ENCODE results near the gene ARL3. TPM values are rescaled to one million over a fixed set of nuclear protein-coding genes. Genes with fewer than 3 reads are reported as not detected.

ARL3 gene
- total and polyA plus RNA-seq, 10 donors, result 2.2 to 5.1 (median 4.0) TPM

DNA sequence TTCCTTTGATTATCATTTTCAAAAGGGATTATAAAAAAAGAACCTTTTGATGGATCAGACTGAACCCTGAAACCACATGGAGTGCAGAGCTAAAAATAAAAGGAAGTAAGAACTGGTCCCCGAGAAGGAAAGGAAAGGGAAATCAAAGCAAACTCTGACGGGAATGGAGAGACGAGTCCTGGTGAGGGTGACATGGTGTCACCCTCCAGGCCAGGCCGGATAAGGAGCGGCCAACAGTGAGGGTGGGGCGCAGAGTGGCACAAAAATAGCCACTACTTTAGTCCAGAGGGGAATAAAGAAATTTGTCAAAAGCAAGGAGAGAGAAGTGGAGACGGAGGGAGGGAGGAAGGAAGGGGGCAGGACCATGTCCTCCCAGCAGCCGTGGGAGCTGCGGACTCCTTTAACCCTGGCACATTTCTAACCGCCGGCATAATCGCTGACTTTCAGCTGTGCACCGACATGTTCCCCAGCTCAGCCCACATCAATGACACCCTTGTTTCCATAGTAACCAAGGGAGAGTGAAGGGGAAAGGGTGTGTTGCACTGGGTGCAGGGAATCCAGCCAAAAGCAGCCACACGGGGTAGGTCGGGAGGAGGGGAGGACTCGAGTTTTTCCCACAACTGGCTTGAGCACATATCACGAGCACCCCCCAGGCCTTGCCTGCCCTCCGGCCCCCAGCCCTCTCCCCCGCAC lies 40.2 kb downstream of the ARL3 start:
- intact Hi-C loops (cut with DNase I; ENCODE audit: low total_unique reads), result no loop called here
- peak; percentile 86 for DNase-seq
- TF ChIP-seq, protein P1, sequence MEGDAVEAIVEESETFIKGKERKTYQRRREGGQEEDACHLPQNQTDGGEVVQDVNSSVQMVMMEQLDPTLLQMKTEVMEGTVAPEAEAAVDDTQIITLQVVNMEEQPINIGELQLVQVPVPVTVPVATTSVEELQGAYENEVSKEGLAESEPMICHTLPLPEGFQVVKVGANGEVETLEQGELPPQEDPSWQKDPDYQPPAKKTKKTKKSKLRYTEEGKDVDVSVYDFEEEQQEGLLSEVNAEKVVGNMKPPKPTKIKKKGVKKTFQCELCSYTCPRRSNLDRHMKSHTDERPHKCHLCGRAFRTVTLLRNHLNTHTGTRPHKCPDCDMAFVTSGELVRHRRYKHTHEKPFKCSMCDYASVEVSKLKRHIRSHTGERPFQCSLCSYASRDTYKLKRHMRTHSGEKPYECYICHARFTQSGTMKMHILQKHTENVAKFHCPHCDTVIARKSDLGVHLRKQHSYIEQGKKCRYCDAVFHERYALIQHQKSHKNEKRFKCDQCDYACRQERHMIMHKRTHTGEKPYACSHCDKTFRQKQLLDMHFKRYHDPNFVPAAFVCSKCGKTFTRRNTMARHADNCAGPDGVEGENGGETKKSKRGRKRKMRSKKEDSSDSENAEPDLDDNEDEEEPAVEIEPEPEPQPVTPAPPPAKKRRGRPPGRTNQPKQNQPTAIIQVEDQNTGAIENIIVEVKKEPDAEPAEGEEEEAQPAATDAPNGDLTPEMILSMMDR (IDR thresholded peaks at IDR 0.05 in 8 of 11, conservative IDR thresholded peaks at IDR 0.05 in 3 of 11), result peak in 2 of 11 experiments; percentile 11 to 26
- peak; percentile 58 to 77 (median 72) for TF ChIP-seq POLR2AphosphoS5 (IDR thresholded peaks at IDR 0.05)
- TF ChIP-seq POLR2A (IDR thresholded peaks at IDR 0.05), result no peak
- peak overlapping the region in 6 of 8 donors; percentile 12 to 51 (median 20) for H3K4me3 ChIP-seq
- H3K9me3 ChIP-seq, result no peaks in the 10 kb centered on the region
- peaks cover 30 to 92% (median 71%) of the 10 kb centered on the region in 6 donors for H3K4me1 ChIP-seq
- no peaks in the 10 kb centered on the region for H3K27me3 ChIP-seq (replicated peaks in 1 of 7)
- no peaks in the 10 kb centered on the region for H3K36me3 ChIP-seq
- WGBS, 5 donors, result 4 to 8% (median 5%) methylated on average over 15 to 19 of the region's 19 CpGs
- H3K27ac ChIP-seq, result peak overlapping the region; percentile 54 to 89 (median 74)

DNA sequence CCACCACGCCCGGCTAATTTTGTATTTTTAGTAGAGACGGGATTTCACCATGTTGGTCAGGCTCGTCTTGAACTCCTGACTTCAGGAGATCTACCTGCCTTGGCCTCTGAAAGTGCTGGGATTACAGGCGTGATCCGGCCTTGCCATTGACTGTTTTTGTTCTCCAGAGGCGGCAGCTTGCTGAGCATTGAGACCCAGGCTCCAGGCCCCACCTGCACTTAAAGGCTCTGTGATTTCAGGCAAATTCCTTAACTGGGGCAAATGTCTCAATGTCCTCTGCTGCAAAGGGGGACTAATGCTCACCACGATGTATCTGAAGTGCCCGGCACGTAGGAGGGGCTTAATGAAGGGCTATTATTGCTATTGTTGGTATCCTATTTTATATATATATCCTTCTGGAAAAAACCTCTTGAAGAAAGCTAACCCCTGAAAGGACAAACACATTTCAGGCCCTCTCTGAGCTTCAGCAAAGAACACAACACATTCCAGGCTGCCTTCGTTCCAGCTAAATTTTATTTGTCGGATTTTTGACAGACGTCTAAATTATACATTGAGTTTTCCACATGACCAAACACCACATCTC lies 40.9 kb downstream of the ARL3 start:
- Histone ChIP-seq H3K36me3 (no peaks in the 10 kb centered on the region), H3K4me3 (peak overlapping the region in 2 of 8 donors; percentile 18 to 51), H3K4me1 (peaks cover 30 to 92% (median 68%) of the 10 kb centered on the region in 6 donors), H3K9me3 (no peaks in the 10 kb centered on the region), H3K27ac (peak overlapping the region; percentile 54 to 89 (median 74)), H3K27me3 (replicated peaks in 1 of 7) (no peaks in the 10 kb centered on the region)
- intact Hi-C loops (cut with DNase I; ENCODE audit: low total_unique reads), result no loop called here
- 64 to 79% (median 70%) methylated on average over 13 of the region's 13 CpGs for WGBS, 5 donors
- DNase-seq, result no peak
- TF ChIP-seq, protein P1 (IDR thresholded peaks at IDR 0.05 in 8 of 11, conservative IDR thresholded peaks at IDR 0.05 in 3 of 11), result no peak
- TF ChIP-seq POLR2A (IDR thresholded peaks at IDR 0.05), result no peak
- TF ChIP-seq POLR2AphosphoS5 (IDR thresholded peaks at IDR 0.05), result no peak

DNA sequence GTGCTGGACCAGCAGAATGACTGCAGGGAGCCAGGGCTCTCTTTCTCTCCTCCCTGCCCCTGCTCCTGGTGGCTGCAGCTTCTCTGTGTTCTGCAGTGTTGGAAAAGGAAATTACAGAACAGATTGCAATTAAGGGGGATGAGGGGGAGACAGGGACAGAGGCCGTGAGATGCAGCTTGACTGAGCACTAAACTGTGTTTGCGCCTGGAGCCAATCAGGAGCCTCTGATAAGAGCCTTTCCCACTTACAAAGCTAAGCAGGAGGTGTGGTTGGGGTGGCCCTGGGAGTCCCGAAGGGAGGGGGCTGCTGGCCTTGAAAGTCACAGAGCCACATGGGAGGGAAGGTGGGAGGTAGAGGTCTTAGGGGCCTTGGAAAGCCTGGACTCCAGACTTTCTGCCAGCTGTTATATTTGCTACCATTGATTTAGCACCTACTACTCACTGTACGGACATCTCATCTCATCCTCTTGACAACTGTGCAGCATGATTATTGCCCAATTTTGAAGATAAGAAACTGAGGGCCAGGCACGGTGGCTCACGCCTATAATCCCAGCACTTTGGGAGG lies 43.2 kb downstream of the ARL3 start:
- Histone ChIP-seq H3K36me3 (no peaks in the 10 kb centered on the region), H3K27me3 (replicated peaks in 1 of 7) (no peaks in the 10 kb centered on the region), H3K4me3 (no peak overlapping the region), H3K4me1 (peaks cover 21 to 74% (median 50%) of the 10 kb centered on the region in 6 donors), H3K27ac (peak overlapping the region in 2 of 8 donors; percentile 51 to 89), H3K9me3 (no peaks in the 10 kb centered on the region)
- DNase-seq, result no peak
- 58 to 73% (median 64%) methylated on average over 6 of the region's 6 CpGs for WGBS, 5 donors
- TF ChIP-seq, protein P1 (IDR thresholded peaks at IDR 0.05 in 8 of 11, conservative IDR thresholded peaks at IDR 0.05 in 3 of 11), result no peak
- TF ChIP-seq POLR2AphosphoS5 (IDR thresholded peaks at IDR 0.05) (no peak), POLR2A (IDR thresholded peaks at IDR 0.05) (no peak)
- intact Hi-C loops (cut with DNase I; ENCODE audit: low total_unique reads), result no loop called here
